Heart left ventricle (tissue), 13 donors: ENCODE measurements around the gene NIPA2.

Experiments used
- CTCF ChIP-seq, 12 donors: fragments of 200-600 bp; sonication (generic) in 4 of 12; IDR thresholded peaks; one replicate each; pipeline versions ENCODE4 v1.5.0 to v1.8.0; 2018 to 2022; ENCODE audit warnings: antibody characterized with exemption in 12 of 12, mild to moderate bottlenecking in 5 of 12
- POLR2A ChIP-seq, 2 donors: fragments of 450-650 bp; IDR thresholded peaks; one replicate each; pipeline ENCODE4 v1.6.1; 2017; ENCODE audit warnings: antibody characterized with exemption in 2 of 2, mild to moderate bottlenecking in 2 of 2, moderate library complexity in 2 of 2
- donor health status: ischemic (EF 13 %, LVEDD 7.1; RV severe dilation, severe dysfunction).
- donor health status: DM: no; HTN: yes; CAD: no.
- donor health status: DM: no; HTN: no; CAD: no.
- donor health status: ischemic (EF 25% LVEDD 6.9; RV normal size, moderate dysfunction).
- donor health status: ischemic (EF 25% LVEDD 5.7; RV mildly dilated, moderate dysfunction).
- donor health status: ischemic (EF 35%, LVEDD 5.7; RV mildly dilated, moderate dysfunction).
- donor health status: nonischemic (EF 11% LVEDD 7.7; RV severe dilation, severe dysfunction).
- donor health status: DM: yes; HTN: yes; CAD: no.
- donor health status: PGD.
- donor health status: ischemic (EF 29% LVEDD 5.4; RV normal size, mild dysfunction).
- donor health status: nonischemic (EF 23%, LVEDD 6.1; RV moderate dilation, normal function).

GRCh38 chr15:22819651-22820050, 18.8 kb upstream of the NIPA2 start:
- TF ChIP-seq CTCF (IDR thresholded peaks at IDR 0.05), result no peak
- no peak for TF ChIP-seq POLR2A (IDR thresholded peaks at IDR 0.05)
